Measurements from ENCODE around the gene L3MBTL4. TPM values are rescaled to one million over a fixed set of nuclear protein-coding genes. Genes with fewer than 3 reads are reported as not detected.
A peak's percentile ranks its signal among the peaks of the same experiment; 100 is the strongest.

Gene L3MBTL4
- polyA plus RNA-seq, 1 donor: 1.4 TPM

DNA sequence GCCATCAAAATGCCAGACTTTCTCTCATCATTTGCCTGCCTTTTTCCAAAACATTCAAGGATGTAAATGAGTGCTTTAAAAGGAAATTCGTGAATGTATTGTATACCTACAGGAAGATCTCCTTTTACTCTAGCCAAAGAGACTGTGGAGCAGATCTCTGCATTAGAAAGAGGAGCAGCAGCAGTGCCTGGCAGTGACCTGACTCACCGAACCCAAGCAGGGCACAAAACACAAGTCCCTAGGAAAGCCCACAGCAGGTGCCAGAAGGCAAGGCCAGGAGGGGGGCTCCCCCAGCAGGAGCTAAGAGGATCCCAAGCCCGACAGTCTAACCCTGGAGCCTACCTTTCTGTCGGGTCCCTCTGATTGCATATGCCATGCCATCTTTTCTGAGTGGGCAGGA lies 47.9 kb downstream of the L3MBTL4 start:
- no peak for DNase-seq (ENCODE audit: low read depth)

GRCh38 chr18:6365385-6365784 lies 49.3 kb downstream of the L3MBTL4 start:
- no peak for DNase-seq (ENCODE audit: low read depth)

GRCh38 chr18:6363216-6363615 lies 51.5 kb downstream of the L3MBTL4 start:
- no peak for DNase-seq (ENCODE audit: low read depth)

- DNase-seq (ENCODE audit: low read depth): no peak
Measured at GRCh38 chr18:6362559-6363129, 52.1 kb downstream of the L3MBTL4 start.

DNA sequence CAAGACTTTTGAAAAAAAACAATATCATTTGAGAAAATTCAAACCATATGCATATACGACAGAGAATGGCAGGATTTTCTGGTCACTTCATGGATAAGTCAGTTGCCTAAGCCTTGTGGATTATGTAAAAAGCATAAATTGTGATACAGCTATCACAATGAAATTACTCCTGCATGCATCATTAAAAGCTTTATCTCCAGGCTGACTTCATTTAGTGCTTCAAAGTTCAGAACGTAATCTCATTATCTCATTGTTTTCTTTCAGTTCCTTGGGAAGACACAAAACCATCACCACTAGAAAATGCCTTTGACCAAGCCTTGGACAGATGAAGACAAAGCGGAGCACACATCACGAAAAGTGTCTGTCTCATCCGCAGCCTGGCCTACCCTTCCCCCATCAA lies 57.0 kb downstream of the L3MBTL4 start:
- no peak for DNase-seq (ENCODE audit: low read depth)

- no peak for DNase-seq (ENCODE audit: low read depth)
Measured at GRCh38 chr18:6355789-6356589, 58.7 kb downstream of the L3MBTL4 start.

- no peak for DNase-seq (ENCODE audit: low read depth)
Measured at GRCh38 chr18:6352275-6352674, 62.4 kb downstream of the L3MBTL4 start.

DNA sequence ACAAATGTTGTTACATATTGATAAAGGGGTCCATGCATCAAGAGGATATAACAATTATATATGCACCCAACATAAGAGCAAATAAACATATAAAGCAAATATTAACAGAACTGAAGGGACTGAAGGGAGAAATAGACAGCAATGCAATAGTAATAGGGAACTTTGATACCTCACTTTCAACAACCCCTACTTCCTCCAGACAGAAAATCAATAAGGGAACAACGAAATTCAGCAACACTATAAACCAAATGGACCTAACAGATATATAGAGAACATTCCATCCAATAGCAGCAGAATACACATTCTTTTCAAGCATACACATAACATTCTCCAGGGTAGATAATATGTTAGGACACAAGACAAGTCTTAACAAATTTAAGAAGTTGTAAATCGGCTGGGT lies 71.7 kb downstream of the L3MBTL4 start:
- DNase-seq (ENCODE audit: low read depth): no peak

DNA sequence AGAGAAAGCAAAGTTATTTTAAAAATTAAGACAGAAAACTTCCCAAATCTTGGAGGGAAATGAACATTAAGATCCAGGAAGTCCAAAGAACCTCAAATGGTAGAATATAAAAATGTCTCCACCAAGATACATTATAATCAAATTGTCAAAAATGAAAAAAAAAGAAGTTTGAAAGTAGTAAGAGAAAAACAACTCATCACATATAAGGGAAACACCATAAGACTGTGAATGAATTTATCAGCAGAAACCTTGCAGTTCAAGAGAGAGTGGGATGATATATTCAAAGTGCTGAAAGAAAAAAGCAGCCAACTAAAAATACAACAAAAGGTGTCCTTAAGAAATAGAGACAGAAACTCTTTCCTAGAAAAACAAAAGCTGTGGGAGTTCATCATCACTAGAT lies 73.0 kb downstream of the L3MBTL4 start:
- DNase-seq (ENCODE audit: low read depth): no peak

DNA sequence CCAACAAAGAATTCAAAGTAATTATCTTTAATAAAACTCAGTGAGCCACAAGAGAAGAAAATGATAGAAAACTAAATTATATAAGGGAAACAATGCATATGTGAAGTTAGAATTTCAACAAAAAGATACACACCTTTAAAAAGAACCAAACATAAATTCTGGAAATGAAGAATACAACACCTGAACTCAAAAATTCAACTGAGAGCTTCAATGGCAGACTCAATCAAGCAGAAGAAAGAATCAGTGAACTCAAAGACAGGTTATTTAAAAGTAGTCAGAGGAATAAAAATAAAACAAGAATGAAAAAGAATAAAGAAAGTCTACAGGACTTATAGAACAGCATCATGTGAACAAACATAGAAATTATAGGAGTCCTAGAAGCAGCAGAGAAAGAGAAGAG lies 73.4 kb downstream of the L3MBTL4 start:
- no peak for DNase-seq (ENCODE audit: low read depth)

DNA sequence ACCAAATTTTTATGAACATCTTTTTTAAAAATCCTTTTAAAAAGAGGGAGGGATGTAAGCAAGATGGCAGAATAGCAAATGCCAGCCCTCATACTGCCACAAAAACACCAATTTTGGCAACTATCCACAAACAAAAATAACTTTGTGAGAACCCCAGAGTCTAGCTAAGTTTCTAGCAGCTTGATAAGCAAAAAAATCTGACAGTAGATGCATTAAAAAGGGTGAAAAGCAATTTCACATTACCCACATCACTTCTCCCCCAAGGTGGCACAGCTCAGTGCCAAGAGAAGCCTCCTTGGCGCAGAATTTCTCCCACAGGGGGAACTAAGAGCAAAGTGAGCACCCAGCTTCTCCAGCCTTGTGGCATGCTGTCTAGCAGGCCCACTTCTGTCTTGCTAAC lies 74.6 kb downstream of the L3MBTL4 start:
- no peak for DNase-seq (ENCODE audit: low read depth)

DNA sequence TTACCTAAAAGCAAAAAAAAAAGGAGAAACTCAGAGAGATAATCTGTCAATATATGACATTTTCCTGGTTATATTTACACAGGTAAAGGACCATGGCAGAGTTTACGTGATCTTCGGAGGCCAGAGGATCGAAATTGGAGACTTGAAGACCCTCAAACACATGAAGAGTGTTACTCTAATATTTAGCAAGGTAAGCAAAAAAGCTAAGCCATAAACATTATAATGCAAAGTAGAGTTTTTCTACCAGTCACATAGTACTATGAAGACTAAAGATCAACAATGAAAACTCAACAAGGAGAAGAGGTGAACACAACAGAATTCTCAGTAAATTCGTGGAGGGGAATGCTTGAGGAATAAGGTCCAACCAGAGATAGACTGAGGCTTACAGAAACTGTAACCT lies 78.5 kb downstream of the L3MBTL4 start:
- no peak for DNase-seq (ENCODE audit: low read depth)

DNA sequence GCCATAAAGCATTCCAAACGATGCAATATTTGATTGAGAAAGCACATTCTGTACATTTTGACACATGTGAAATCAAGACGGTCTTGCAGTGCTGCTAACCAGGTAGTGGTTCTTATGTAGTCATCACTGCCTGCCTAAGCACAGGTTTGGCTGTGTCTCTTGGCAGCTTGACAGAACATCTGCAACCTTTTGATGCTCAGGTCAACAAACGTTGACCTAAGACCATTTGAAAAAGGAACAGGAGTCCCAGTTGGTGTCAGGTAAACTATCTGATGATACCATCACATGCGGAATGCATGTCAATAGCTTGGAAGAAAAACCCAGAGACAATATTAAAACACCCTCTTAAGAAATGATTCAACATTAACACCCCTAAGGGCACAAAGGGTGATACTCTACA lies 80.7 kb downstream of the L3MBTL4 start:
- no peak for DNase-seq (ENCODE audit: low read depth)

- DNase-seq (ENCODE audit: low read depth): no peak
Measured at GRCh38 chr18:6331872-6332271, 82.8 kb downstream of the L3MBTL4 start.

DNA sequence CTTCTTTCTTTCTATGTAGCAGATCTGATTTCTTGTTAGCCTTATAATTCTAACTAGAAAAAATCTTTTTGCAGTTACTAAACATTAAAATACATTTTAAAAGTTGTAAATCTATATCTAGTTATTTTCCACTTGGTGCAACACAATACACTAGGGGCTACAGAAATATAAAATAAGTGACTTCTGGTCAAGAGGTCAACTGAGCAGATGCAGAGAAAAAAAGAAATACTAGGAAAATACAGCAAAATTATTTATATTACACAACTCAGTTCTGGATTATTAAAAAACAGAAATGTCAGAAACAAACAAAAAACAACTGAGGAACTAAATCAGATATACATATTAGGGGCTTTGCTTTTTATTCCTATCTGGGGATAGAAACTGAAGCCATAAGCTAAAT lies 83.9 kb downstream of the L3MBTL4 start:
- DNase-seq (ENCODE audit: low read depth): no peak

- DNase-seq (ENCODE audit: low read depth): peak; percentile 76
Measured at GRCh38 chr18:6328621-6329010, 86.1 kb downstream of the L3MBTL4 start.

- peak; percentile 20 for DNase-seq (ENCODE audit: low read depth)
Measured at GRCh38 chr18:6327895-6328620, 86.7 kb downstream of the L3MBTL4 start.

DNA sequence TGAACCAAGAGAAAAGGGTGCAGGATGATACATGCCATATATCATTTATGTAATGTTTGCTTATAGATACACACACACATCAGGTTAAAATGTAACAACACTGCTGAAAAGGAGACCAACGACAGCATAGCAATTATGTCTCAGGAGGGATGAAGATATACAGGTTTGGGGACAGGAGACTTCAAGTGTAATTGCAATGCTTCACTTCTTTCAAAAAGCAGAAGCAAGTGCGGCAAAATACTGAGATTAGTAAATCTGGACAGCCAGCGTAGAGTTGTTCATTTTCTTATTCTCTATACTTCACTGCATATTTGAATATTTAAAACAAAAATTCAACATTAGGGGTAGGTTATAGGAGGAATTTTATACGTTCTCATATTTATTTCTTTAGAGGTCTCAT lies 87.2 kb downstream of the L3MBTL4 start:
- no peak for DNase-seq (ENCODE audit: low read depth)

DNA sequence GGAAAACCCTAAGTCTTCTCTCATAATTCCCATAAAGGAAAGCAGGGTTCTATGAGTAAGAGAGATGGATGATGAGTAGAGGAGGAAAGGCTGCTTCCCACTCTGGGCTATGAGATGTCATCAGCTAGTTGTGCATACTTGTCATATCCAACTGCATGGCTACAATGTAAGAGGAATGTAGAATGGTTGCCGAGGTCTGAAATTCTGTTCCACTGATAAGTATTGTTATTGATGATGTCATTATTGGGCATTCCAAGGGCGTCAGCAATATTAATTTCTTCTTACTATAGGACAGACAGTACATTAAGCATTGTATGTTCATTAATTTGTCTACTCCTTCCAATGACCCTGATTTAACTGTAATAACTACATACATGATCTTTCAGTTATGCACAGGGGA lies 88.1 kb downstream of the L3MBTL4 start:
- DNase-seq (ENCODE audit: low read depth): no peak

GRCh38 chr18:6323319-6323889 lies 91.3 kb downstream of the L3MBTL4 start:
- DNase-seq (ENCODE audit: low read depth): no peak

DNA sequence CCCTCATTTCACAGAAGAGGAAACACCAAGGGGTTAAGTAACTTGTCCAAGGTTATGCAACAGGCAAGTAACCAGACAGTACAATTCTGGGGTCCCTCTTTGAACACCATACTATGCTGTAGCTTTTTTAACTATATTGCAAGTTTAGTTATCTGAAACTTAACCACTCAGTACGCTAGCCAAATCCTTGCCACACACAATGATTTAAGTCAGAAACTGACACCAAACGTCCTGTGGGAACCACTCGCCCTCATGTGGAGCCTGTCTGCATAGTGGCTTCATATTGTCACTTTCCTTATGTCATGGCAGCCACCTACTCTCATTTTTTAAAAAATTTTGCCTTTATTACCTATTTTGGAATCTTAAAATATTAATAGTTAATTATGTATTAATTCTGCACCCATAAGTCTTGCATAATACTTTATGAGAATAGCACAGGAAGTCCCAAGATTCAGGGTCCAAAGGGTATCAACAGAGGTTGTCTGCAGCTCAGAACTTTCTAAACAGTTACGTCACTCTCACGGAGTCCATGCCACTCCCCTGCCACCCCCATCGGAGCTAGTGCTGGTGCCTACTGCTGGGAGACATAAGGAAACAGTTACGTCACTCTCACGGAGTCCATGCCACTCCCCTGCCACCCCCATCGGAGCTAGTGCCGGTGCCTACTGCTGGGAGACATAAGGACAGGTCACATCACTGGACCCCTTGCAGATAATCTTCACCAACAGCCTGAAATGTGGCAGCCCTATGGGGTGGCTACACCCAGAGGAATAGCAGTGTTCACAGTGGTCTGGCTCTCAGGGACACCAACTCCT lies 99.0 kb downstream of the L3MBTL4 start:
- DNase-seq (ENCODE audit: low read depth): no peak

DNA sequence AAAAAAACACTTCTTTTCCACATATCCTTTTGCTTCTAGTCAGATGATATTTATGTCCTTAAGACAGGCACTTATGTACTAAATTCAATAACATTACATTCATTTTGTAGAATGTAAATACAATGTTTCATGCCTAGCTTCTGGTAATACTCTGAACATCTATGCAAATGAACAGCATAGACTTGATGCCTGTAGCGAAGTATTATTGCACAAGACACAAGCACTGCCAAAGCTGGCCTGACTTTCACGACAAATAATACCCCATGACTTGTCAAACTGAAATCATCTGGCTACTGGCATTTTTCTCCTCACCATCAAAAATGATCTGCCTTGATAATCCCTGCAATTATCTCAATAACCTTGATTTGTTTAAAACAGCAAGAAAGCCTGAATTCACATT lies 101.3 kb downstream of the L3MBTL4 start:
- DNase-seq (ENCODE audit: low read depth): no peak

All from forelimb muscle (tissue), 1 donor.